Right lung (tissue), 5 donors: ENCODE measurements around the gene PYGO2. TPM values are rescaled to one million over a fixed set of nuclear protein-coding genes. Genes with fewer than 3 reads are reported as not detected.
A peak's percentile ranks its signal among the peaks of the same experiment; 100 is the strongest.

Source experiments
- DNase-seq, 2 donors: peaks; one replicate each; pipeline ENCODE4 v3.0.0-alpha.2; 2013
- polyA plus RNA-seq, 5 donors: library from polyadenylated mRNA; unstranded; fragments of 120-200 nt; gene quantifications; one replicate each; pipeline versions ENCODE4 v1.2.1 to v1.2.3, GENCODE V29; 2013; ENCODE audit warnings: inconsistent platforms in 1 of 5, low replicate concordance in 1 of 5; ENCODE audit not compliant: insufficient read length in 5 of 5, insufficient read depth in 1 of 5

PYGO2 gene
- polyA plus RNA-seq, 5 donors, result 32.9 to 42.8 (median 40.9) TPM

- DNase-seq, result peak; percentile 99
Measured at GRCh38 chr1:155001675-155002463, 40.3 kb upstream of the PYGO2 start.

GRCh38 chr1:155001425-155001674 is 39.8 kb upstream of the PYGO2 start:
- DNase-seq, result no peak

GRCh38 chr1:155000726-155001424 is 39.3 kb upstream of the PYGO2 start:
- DNase-seq, result peak; percentile 90 to 96

GRCh38 chr1:155000411-155000725 is 38.8 kb upstream of the PYGO2 start:
- DNase-seq, result no peak

GRCh38 chr1:154999571-155000410 is 38.2 kb upstream of the PYGO2 start:
- peak in 1 of 2 donors; percentile 36 for DNase-seq

- DNase-seq, result peak; percentile 65 to 73
Measured at GRCh38 chr1:154998818-154999570, 37.4 kb upstream of the PYGO2 start.

- DNase-seq, result no peak
Measured at GRCh38 chr1:154998201-154998780, 36.7 kb upstream of the PYGO2 start.

GRCh38 chr1:154996966-154997701 is 35.6 kb upstream of the PYGO2 start:
- DNase-seq, result no peak

GRCh38 chr1:154995301-154995983 is 33.9 kb upstream of the PYGO2 start:
- peak in 1 of 2 donors; percentile 47 for DNase-seq

GRCh38 chr1:154994591-154994990 is 33.0 kb upstream of the PYGO2 start:
- DNase-seq, result no peak

- no peak for DNase-seq
Measured at GRCh38 chr1:154994269-154994587, 32.6 kb upstream of the PYGO2 start.

- no peak for DNase-seq
Measured at GRCh38 chr1:154993572-154994268, 32.1 kb upstream of the PYGO2 start, which contains the start of gene LENEP. Gene LENEP, plus strand, starts transcription at chr1:154993586. Its CDS starts 22 bp downstream, at chr1:154993608.

- DNase-seq, result no peak
Measured at GRCh38 chr1:154992721-154993571, 31.4 kb upstream of the PYGO2 start.

- no peak for DNase-seq
Measured at GRCh38 chr1:154990276-154990675, 28.7 kb upstream of the PYGO2 start.

- no peak for DNase-seq
Measured at GRCh38 chr1:154989195-154989860, 27.7 kb upstream of the PYGO2 start.

- DNase-seq, result no peak
Measured at GRCh38 chr1:154988058-154988954, 26.7 kb upstream of the PYGO2 start.

GRCh38 chr1:154987326-154987725 is 25.7 kb upstream of the PYGO2 start:
- no peak for DNase-seq
